Tibial artery (tissue), 4 donors: ENCODE measurements around the gene SNAPC4.

Experiments used
- DNase-seq, 2 donors: peaks; one replicate each; pipeline ENCODE4 v3.0.0-alpha.2; 2019
- H3K27ac ChIP-seq, 2 donors: fragments of 200-600 bp; sonication (generic) in 1 of 2; 1 replicate in 1 of 2; 2 replicates in 1 of 2; pipeline ENCODE4 v1.5.1; 2018 to 2019; ENCODE audit warnings: mild to moderate bottlenecking in 1 of 2
- H3K27me3 ChIP-seq, 2 donors: fragments of 200-600 bp; sonication (generic) in 1 of 2; one replicate each; pipeline versions ENCODE4 v1.5.1 to v1.6.0; 2016 to 2019
- H3K36me3 ChIP-seq, 3 donors: fragments of 200-600 bp; sonication (generic) in 2 of 3; one replicate each; pipeline ENCODE4 v1.5.1; 2016 to 2019; ENCODE audit warnings: mild to moderate bottlenecking in 2 of 3
- H3K4me1 ChIP-seq, 4 donors: fragments of 200-600 bp; sonication (generic) in 2 of 4; 1 replicate in 3 of 4; 2 replicates in 1 of 4; pipeline ENCODE4 v1.5.1; 2016 to 2019
- H3K4me3 ChIP-seq, 2 donors: fragments of 200-600 bp; sonication (generic) in 1 of 2; 1 replicate in 1 of 2; 2 replicates in 1 of 2; pipeline ENCODE4 v1.5.1; 2018 to 2019; ENCODE audit warnings: mild to moderate bottlenecking in 2 of 2
- H3K9me3 ChIP-seq, 3 donors: fragments of 200-600 bp; sonication (generic) in 1 of 3; one replicate each; pipeline ENCODE4 v1.5.1; 2016 to 2019
- intact Hi-C: fragments of 100-400 bp; cut with DNase I; formaldehyde crosslinking; loops from one replicate; pipeline ENCODE4 v1.15.0; 2023; ENCODE audit warnings: low total_unique reads
- TF ChIP-seq, protein P1 (sequence below), 2 experiments: fragments of 200-600 bp in 1 of 2; fragments of 450-650 bp in 1 of 2; IDR thresholded peaks; one replicate each; pipeline ENCODE4 v1.5.1; 2017 to 2019; ENCODE audit warnings: antibody characterized with exemption in 2 of 2, mild to moderate bottlenecking in 1 of 2, moderate library complexity in 1 of 2

Gene SNAPC4

GRCh38 chr9:136444102-136444501, 44.1 kb upstream of the SNAPC4 start:
- H3K4me1 ChIP-seq, result peaks cover 0 to 6% (median 5%) of the 10 kb centered on the region in 4 donors
- DNase-seq, result no peak
- no peaks in the 10 kb centered on the region for H3K9me3 ChIP-seq
- H3K4me3 ChIP-seq, result no peak overlapping the region
- peaks cover 69 to 87% (median 87%) of the 10 kb centered on the region in 3 donors for H3K36me3 ChIP-seq
- intact Hi-C loops, result no loop called here
- H3K27ac ChIP-seq, result no peak overlapping the region
- TF ChIP-seq, protein P1, sequence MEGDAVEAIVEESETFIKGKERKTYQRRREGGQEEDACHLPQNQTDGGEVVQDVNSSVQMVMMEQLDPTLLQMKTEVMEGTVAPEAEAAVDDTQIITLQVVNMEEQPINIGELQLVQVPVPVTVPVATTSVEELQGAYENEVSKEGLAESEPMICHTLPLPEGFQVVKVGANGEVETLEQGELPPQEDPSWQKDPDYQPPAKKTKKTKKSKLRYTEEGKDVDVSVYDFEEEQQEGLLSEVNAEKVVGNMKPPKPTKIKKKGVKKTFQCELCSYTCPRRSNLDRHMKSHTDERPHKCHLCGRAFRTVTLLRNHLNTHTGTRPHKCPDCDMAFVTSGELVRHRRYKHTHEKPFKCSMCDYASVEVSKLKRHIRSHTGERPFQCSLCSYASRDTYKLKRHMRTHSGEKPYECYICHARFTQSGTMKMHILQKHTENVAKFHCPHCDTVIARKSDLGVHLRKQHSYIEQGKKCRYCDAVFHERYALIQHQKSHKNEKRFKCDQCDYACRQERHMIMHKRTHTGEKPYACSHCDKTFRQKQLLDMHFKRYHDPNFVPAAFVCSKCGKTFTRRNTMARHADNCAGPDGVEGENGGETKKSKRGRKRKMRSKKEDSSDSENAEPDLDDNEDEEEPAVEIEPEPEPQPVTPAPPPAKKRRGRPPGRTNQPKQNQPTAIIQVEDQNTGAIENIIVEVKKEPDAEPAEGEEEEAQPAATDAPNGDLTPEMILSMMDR (IDR thresholded peaks at IDR 0.05), result no peak
- no peaks in the 10 kb centered on the region for H3K27me3 ChIP-seq

DNA sequence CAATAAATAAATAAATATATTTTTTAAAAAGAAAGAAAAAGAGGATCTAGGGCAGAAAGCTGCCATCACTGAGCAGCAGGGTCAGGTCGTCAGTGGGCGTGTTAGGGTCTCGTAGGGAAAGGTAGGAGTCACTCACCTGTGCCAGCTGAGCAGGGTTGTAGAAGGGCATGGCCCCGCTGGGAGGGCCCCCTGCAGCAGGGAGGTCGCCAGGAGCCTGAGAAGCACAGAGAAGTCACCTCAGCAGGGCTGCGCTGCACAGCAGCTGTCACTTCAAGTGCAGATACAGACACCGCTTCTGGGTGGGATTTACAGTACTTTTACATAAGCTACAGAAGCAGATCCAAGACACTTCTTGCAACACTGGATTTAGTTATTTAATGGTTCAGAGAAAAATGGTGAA, 43.7 kb upstream of the SNAPC4 start:
- DNase-seq, result no peak
- peaks cover 65 to 83% (median 83%) of the 10 kb centered on the region in 3 donors for H3K36me3 ChIP-seq

GRCh38 chr9:136443087-136443486, 43.1 kb upstream of the SNAPC4 start:
- Histone ChIP-seq H3K4me1 (peaks cover 0 to 15% (median 13%) of the 10 kb centered on the region in 4 donors), H3K27me3 (no peaks in the 10 kb centered on the region), H3K4me3 (no peak overlapping the region), H3K9me3 (no peaks in the 10 kb centered on the region), H3K27ac (no peak overlapping the region), H3K36me3 (peaks cover 59 to 77% (median 77%) of the 10 kb centered on the region in 3 donors)
- DNase-seq, result no peak
- TF ChIP-seq, protein P1 (IDR thresholded peaks at IDR 0.05), result no peak
- intact Hi-C loops, result no loop called here

More for the DNA sequence above, 43.7 kb upstream of the SNAPC4 start:
- TF ChIP-seq, protein P1 (IDR thresholded peaks at IDR 0.05), result no peak
- H3K27me3 ChIP-seq, result no peaks in the 10 kb centered on the region
- no peak overlapping the region for H3K27ac ChIP-seq
- H3K4me3 ChIP-seq, result no peak overlapping the region
- H3K9me3 ChIP-seq, result no peaks in the 10 kb centered on the region
- peaks cover 0 to 9% (median 7%) of the 10 kb centered on the region in 4 donors for H3K4me1 ChIP-seq
- intact Hi-C loops, result no loop called here

GRCh38 chr9:136442265-136442664, 42.3 kb upstream of the SNAPC4 start:
- TF ChIP-seq, protein P1 (IDR thresholded peaks at IDR 0.05), result no peak
- Histone ChIP-seq H3K4me1 (peaks cover 0 to 23% (median 21%) of the 10 kb centered on the region in 4 donors), H3K4me3 (no peak overlapping the region), H3K27ac (no peak overlapping the region), H3K9me3 (no peaks in the 10 kb centered on the region), H3K36me3 (peaks cover 51 to 69% (median 68%) of the 10 kb centered on the region in 3 donors), H3K27me3 (no peaks in the 10 kb centered on the region)
- DNase-seq, result no peak
- intact Hi-C loops, result no loop called here

- Histone ChIP-seq H3K36me3 (peaks cover 46 to 67% (median 63%) of the 10 kb centered on the region in 3 donors), H3K4me1 (peaks cover 0 to 28% (median 26%) of the 10 kb centered on the region in 4 donors), H3K27me3 (no peaks in the 10 kb centered on the region), H3K9me3 (no peaks in the 10 kb centered on the region), H3K4me3 (no peak overlapping the region), H3K27ac (no peak overlapping the region)
- intact Hi-C loops, result no loop called here
- DNase-seq, result no peak
- TF ChIP-seq, protein P1 (IDR thresholded peaks at IDR 0.05), result no peak
Measured at GRCh38 chr9:136441681-136442245, 41.8 kb upstream of the SNAPC4 start.
